Activated CD4-positive, alpha-beta T cell treated with anti-CD3 and anti-CD28 coated beads, Interleukin-10, Interleukin-2, amounts not matched to agents 100 ng/mL and 50 ng/mL, durations not matched to agents 16 hours and 8 hours (primary cell): ENCODE measurements around the gene GRPEL2.
A peak's percentile ranks its signal among the peaks of the same experiment; 100 is the strongest.
"Not testable (repeated sequence)": the region's sequence is repeated elsewhere in the genome, so short reads cannot be mapped to it uniquely, and the experiment has no call there.

Experiments used
- DNase-seq: peaks from one replicate; pipeline ENCODE4 v3.0.0-alpha.2; 2020

GRPEL2 gene

GRCh38 chr5:149379177-149379761, 34.0 kb downstream of the GRPEL2 start, which contains the start of gene IL17B:
Gene IL17B (minus strand): TSS chr5:149379292. CDS start chr5:149379225, 67 bp downstream.
- DNase-seq = no peak

- no peak for DNase-seq
Measured at GRCh38 chr5:149379818-149380374, 34.6 kb downstream of the GRPEL2 start.

- no peak for DNase-seq
Measured at GRCh38 chr5:149380466-149381121, 35.3 kb downstream of the GRPEL2 start.

- DNase-seq = no peak
Measured at GRCh38 chr5:149381261-149381985, 36.1 kb downstream of the GRPEL2 start.

GRCh38 chr5:149381986-149382338, 36.7 kb downstream of the GRPEL2 start:
- DNase-seq = peak; percentile 74

GRCh38 chr5:149382517-149383220, 37.4 kb downstream of the GRPEL2 start:
- no peak for DNase-seq

- DNase-seq = no peak
Measured at GRCh38 chr5:149383399-149383798, 38.1 kb downstream of the GRPEL2 start.

GRCh38 chr5:149386166-149386565, 40.9 kb downstream of the GRPEL2 start:
- DNase-seq = no peak

GRCh38 chr5:149387081-149387631, 41.9 kb downstream of the GRPEL2 start:
- no peak for DNase-seq

- DNase-seq = no peak
Measured at GRCh38 chr5:149387982-149388381, 42.7 kb downstream of the GRPEL2 start.

GRCh38 chr5:149388498-149389190, 43.3 kb downstream of the GRPEL2 start:
- no peak for DNase-seq

- no peak for DNase-seq
Measured at GRCh38 chr5:149389552-149390495, 44.5 kb downstream of the GRPEL2 start.

- DNase-seq = not testable (repeated sequence)
Measured at GRCh38 chr5:149391076-149391475, 45.8 kb downstream of the GRPEL2 start.

GRCh38 chr5:149391524-149391923, 46.2 kb downstream of the GRPEL2 start:
- no peak for DNase-seq

GRCh38 chr5:149392718-149393117, 47.4 kb downstream of the GRPEL2 start:
- peak; percentile 22 for DNase-seq

- not testable (repeated sequence) for DNase-seq
Measured at GRCh38 chr5:149394996-149395395, 49.7 kb downstream of the GRPEL2 start.

GRCh38 chr5:149397530-149397929, 52.2 kb downstream of the GRPEL2 start:
- no peak for DNase-seq

GRCh38 chr5:149398747-149399266, 53.5 kb downstream of the GRPEL2 start:
- not testable (repeated sequence) for DNase-seq

- DNase-seq = no peak
Measured at GRCh38 chr5:149399775-149400174, 54.5 kb downstream of the GRPEL2 start.

- no peak for DNase-seq
Measured at GRCh38 chr5:149400304-149400703, 55.0 kb downstream of the GRPEL2 start.

GRCh38 chr5:149401051-149401450, 55.8 kb downstream of the GRPEL2 start:
- DNase-seq = no peak
